Left lung (tissue), 10 donors: ENCODE results near the gene KIF26B. TPM values are rescaled to one million over a fixed set of nuclear protein-coding genes. Genes with fewer than 3 reads are reported as not detected.

Experiments
- ATAC-seq: fragments of 200-7000 bp; cut with Tn5 transposase; one replicate; pipeline ENCODE4 v1.9.1; 2020; ENCODE audit warnings: moderate library complexity
- DNase-seq, 4 donors: peaks; one replicate each; pipeline ENCODE4 v3.0.0-alpha.2; 2013 to 2020
- H3K27ac ChIP-seq, 2 donors: fragments of 200-600 bp; sonication (generic) in 1 of 2; one replicate each; pipeline versions ENCODE4 v1.5.0 to v1.8.0; 2020 to 2021
- H3K27me3 ChIP-seq, 2 donors: fragments of 200-600 bp; sonication (generic) in 1 of 2; one replicate each; pipeline versions ENCODE4 v1.5.0 to v1.8.0; 2020 to 2021
- H3K36me3 ChIP-seq, 2 donors: fragments of 200-600 bp; sonication (generic) in 1 of 2; one replicate each; pipeline versions ENCODE4 v1.5.0 to v1.8.0; 2020 to 2021
- H3K4me1 ChIP-seq, 2 donors: fragments of 200-600 bp; one replicate each; pipeline ENCODE4 v1.8.0; 2021
- H3K4me3 ChIP-seq, 2 donors: fragments of 200-600 bp; sonication (generic) in 1 of 2; one replicate each; pipeline versions ENCODE4 v1.5.0 to v1.8.0; 2020 to 2021; ENCODE audit warnings: mild to moderate bottlenecking in 1 of 2
- H3K9me3 ChIP-seq, 2 donors: fragments of 200-600 bp; sonication (generic) in 1 of 2; one replicate each; pipeline versions ENCODE4 v1.5.0 to v1.8.0; 2020 to 2021
- intact Hi-C, 2 donors: fragments of 100-400 bp; cut with DNase I; formaldehyde crosslinking; loops; one replicate each; pipeline versions ENCODE4 v1.11.2 to v1.14.2; 2022
- polyA plus RNA-seq, 6 donors: library from polyadenylated mRNA; unstranded; fragments of 120-200 nt; gene quantifications; one replicate each; pipeline ENCODE4 v1.2.1, GENCODE V29; 2013; ENCODE audit not compliant: insufficient read length in 6 of 6
- total RNA-seq, 2 donors: library from RNA; stranded (reverse); fragmentation: NEBNext Ultra II Directional; extraction: Animal tissue kit (Norgen Biotek cat#: 25700); gene quantifications; one replicate each; pipeline ENCODE4 v1.2.1, GENCODE V29; 2021
- TF ChIP-seq, protein P1 (sequence below), 2 donors: fragments of 200-600 bp; sonication (generic) in 1 of 2; IDR thresholded peaks; one replicate each; pipeline versions ENCODE4 v1.5.0 to v1.8.0; 2021; ENCODE audit warnings: antibody characterized with exemption in 2 of 2
- donor health status: DM: no; HTN: yes; CAD: no.
- donor health status: DM: no; HTN: no; CAD: no.

Gene KIF26B
- total and polyA plus RNA-seq, 8 donors: 3.9 to 28.3 (median 6.5) TPM

DNA sequence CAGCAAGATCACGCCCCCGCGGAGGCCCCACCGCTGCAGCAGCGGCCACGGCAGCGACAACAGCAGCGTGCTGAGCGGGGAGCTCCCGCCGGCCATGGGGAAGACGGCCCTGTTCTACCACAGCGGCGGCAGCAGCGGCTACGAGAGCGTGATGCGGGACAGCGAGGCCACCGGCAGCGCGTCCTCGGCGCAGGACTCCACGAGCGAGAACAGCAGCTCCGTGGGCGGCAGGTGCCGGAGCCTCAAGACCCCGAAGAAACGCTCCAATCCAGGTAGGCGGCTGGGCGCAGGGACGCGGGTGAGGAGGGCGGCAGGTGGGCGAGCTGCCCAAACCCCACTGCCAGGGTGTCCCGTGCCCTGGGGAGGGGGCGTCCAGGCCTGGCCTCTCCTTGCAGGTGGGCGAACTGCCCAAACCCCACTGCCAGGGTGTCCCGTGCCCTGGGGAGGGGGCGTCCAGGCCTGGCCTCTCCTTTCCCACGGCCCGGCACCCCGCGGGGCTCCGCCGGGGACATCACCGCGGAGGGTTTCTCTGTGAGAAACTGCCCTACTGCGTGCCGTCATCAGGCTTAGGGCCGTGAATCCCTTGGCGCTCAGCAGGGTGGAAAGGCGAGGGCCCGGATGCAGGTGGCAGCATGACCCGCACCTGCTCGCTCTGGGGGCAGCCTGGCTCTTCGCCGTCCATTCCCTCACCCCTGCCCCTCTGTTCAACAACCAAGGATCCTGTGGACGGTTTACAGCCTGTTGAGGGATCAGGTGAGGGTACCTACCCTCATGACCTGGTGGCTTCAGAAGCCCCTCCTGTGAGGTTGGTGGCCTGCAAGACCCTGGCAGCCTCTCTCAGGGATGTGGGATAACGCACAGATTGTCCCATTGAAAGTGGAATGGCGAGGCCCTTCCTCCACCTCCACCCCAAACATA is 534.0 kb downstream of the KIF26B start:
- DNase-seq (no peak), ATAC-seq (no peak)
- H3K9me3 ChIP-seq: no peaks in the 10 kb centered on the region
- TF ChIP-seq, protein P1, sequence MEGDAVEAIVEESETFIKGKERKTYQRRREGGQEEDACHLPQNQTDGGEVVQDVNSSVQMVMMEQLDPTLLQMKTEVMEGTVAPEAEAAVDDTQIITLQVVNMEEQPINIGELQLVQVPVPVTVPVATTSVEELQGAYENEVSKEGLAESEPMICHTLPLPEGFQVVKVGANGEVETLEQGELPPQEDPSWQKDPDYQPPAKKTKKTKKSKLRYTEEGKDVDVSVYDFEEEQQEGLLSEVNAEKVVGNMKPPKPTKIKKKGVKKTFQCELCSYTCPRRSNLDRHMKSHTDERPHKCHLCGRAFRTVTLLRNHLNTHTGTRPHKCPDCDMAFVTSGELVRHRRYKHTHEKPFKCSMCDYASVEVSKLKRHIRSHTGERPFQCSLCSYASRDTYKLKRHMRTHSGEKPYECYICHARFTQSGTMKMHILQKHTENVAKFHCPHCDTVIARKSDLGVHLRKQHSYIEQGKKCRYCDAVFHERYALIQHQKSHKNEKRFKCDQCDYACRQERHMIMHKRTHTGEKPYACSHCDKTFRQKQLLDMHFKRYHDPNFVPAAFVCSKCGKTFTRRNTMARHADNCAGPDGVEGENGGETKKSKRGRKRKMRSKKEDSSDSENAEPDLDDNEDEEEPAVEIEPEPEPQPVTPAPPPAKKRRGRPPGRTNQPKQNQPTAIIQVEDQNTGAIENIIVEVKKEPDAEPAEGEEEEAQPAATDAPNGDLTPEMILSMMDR (IDR thresholded peaks at IDR 0.05): no peak
- no peaks in the 10 kb centered on the region for H3K36me3 ChIP-seq
- intact Hi-C loops: no loop called here
- H3K27ac ChIP-seq: no peak overlapping the region
- H3K27me3 ChIP-seq: peaks cover 0 to 20% of the 10 kb centered on the region in 2 donors
- no peak overlapping the region for H3K4me3 ChIP-seq
- H3K4me1 ChIP-seq: peaks cover under 1 to 4% of the 10 kb centered on the region in 2 donors

DNA sequence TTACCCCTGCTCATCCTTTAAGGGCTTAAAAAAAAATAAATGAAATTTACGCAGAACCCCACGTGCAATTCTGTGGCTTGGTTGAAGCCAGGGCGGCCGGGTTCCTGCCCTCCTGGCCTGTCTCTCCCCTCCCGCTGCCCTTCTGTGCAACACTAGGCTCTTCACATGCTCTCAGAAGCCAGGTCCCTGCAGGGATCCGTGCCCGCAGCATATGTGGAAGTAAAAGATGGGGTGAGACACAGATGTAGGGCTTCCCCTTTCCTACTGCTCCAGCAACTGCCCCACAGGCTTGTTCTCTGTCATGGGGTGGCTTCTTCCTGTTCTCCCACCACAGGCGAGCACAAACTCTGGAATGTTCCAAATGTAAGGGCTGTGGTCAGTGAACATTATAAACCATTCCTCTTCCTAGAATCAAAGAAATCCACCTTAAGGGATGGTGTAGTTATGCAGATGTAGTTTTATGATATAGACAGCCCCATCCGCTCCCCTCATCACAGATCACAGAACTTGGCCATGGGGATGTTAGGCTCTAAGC is 535.4 kb downstream of the KIF26B start:
- intact Hi-C loops: no loop called here

DNA sequence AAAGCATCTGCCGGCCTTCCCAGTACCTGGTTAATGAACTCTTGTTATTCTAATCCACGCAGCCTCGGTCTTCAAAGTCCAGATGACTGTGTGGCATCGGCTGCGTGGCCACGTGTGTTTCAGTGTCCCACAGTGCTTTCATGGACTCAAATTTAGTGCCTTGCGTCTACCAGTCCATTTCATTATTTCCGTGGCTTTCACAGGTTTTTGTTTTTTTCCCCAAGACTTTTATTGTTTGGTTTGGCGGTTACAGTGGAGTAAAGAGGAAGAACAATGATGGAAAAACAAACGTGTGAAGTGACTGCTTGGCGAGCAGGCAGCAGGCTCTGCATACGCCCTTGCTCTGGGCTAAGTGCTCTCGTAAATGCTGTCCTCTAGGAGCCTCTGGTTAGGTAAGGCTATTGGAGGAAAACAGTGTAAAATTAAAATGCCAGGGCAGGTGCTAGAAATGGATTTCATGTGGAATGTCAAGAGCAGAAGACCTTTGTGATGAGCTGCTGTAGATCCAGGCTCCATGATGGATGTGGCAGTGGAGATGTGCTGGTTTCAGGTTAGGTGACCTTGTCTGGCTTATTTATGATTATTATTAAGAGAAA is 536.3 kb downstream of the KIF26B start:
- TF ChIP-seq, protein P1 (IDR thresholded peaks at IDR 0.05): no peak
- H3K27me3 ChIP-seq: peaks cover 0 to 20% of the 10 kb centered on the region in 2 donors

More for the DNA sequence above, 535.4 kb downstream of the KIF26B start:
- Histone ChIP-seq H3K36me3 (no peaks in the 10 kb centered on the region), H3K4me3 (no peak overlapping the region), H3K27ac (no peak overlapping the region), H3K27me3 (peaks cover 0 to 20% of the 10 kb centered on the region in 2 donors), H3K4me1 (peaks cover 0 to 4% of the 10 kb centered on the region in 2 donors), H3K9me3 (no peaks in the 10 kb centered on the region)
- TF ChIP-seq, protein P1 (IDR thresholded peaks at IDR 0.05): no peak
- ATAC-seq (no peak), DNase-seq (no peak)

DNA sequence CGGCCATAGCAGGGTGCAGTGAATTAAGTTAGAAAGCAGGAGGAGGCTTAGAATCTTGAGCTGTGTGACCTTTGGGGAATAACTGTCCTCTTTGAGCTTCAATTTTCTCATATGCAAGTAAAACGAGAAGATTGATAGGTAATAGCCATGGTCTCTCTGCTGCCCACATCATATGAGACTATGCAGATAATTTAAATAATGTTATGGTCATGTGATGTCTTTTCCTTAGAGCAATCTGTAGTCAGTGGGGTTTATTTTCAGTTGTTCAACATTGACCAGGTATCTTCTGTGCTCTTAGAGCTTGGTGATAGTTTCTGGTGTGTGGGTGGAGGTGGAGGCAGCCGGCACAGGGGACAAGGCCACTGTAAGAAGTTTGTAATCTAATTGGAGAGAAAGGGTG is 537.1 kb downstream of the KIF26B start:
- peaks cover 0 to 20% of the 10 kb centered on the region in 2 donors for H3K27me3 ChIP-seq
- no peak for ATAC-seq
- no peaks in the 10 kb centered on the region for H3K9me3 ChIP-seq
- no peaks in the 10 kb centered on the region for H3K36me3 ChIP-seq
- TF ChIP-seq, protein P1 (IDR thresholded peaks at IDR 0.05): no peak
- no peak overlapping the region for H3K27ac ChIP-seq
- no peak for DNase-seq
- peaks cover 0 to 4% of the 10 kb centered on the region in 2 donors for H3K4me1 ChIP-seq
- intact Hi-C loops: no loop called here
- H3K4me3 ChIP-seq: no peak overlapping the region

More for the DNA sequence above, 536.3 kb downstream of the KIF26B start:
- intact Hi-C loops: no loop called here
- Histone ChIP-seq H3K4me3 (no peak overlapping the region), H3K27ac (no peak overlapping the region), H3K36me3 (no peaks in the 10 kb centered on the region), H3K9me3 (no peaks in the 10 kb centered on the region), H3K4me1 (peaks cover 0 to 4% of the 10 kb centered on the region in 2 donors)
- ATAC-seq (peak; percentile 30), DNase-seq (no peak)

DNA sequence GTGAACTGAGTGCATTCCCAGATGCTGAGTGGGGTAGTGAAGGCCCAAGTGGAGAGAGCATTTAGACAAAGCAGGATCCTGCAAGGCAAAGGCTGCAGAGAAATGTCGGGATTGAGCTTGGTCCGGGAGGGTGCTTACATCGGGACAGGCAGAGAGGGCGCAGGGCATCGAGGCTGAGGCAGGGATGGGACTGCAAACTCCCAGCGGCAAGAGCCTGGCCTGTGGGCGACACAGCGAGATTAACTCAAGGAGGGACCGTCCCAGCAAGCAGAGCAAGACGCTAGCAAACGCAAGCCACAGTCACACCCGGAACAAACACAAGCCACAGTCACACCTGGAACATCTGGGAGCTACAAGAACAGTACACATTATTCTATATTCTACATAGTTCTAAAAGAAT is 537.5 kb downstream of the KIF26B start:
- no peak for DNase-seq
- Histone ChIP-seq H3K36me3 (no peaks in the 10 kb centered on the region), H3K4me3 (no peak overlapping the region), H3K9me3 (no peaks in the 10 kb centered on the region), H3K4me1 (peaks cover 0 to 4% of the 10 kb centered on the region in 2 donors), H3K27me3 (peaks cover 0 to 17% of the 10 kb centered on the region in 2 donors), H3K27ac (no peak overlapping the region)
- ATAC-seq: no peak
- TF ChIP-seq, protein P1 (IDR thresholded peaks at IDR 0.05): no peak
- intact Hi-C loops: no loop called here
